Astrocyte of the cerebellum (primary cell): ENCODE results near the gene HBS1L.

Source experiments
- DNase-seq: peaks from one replicate; pipeline ENCODE4 v3.0.0-alpha.2; 2011; ENCODE audit warnings: low read depth
- H3K4me3 ChIP-seq: 2 replicates; pipeline ENCODE4 v1.5.1; 2011; ENCODE audit warnings: mild to moderate bottlenecking, low read depth, low read length, moderate library complexity
- in situ Hi-C: cut with HindIII; loops from 2 replicates; pipeline ENCODE4 v1.10.0; 2017; ENCODE audit warnings: low sequenced_read_pairs
- TF ChIP-seq, protein P1 (sequence below): IDR thresholded peaks from 2 replicates; pipeline ENCODE4 v1.5.1; 2012; ENCODE audit warnings: low read length, low read depth, moderate library complexity, mild to moderate bottlenecking; ENCODE audit errors: missing control alignments

The HBS1L gene

DNA sequence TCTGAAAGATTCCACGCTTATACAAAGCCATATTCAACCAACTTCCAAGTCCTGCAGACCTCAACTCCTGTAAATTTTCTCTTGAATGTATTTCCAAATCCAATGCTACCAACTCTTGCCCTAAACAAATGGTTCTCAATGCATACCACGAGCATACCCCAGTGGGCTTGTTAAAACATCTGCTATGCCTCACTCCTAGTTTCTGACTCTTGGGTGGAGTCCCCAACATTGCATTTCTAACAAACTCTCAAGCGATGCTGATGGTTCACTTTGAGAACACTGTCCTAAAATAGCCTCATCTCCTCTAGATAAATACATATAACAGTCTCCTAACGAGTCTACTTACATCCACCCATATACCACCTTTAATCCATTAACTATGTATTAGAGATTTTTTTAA lies 7.3 kb downstream of the HBS1L start:
- TF ChIP-seq, protein P1, sequence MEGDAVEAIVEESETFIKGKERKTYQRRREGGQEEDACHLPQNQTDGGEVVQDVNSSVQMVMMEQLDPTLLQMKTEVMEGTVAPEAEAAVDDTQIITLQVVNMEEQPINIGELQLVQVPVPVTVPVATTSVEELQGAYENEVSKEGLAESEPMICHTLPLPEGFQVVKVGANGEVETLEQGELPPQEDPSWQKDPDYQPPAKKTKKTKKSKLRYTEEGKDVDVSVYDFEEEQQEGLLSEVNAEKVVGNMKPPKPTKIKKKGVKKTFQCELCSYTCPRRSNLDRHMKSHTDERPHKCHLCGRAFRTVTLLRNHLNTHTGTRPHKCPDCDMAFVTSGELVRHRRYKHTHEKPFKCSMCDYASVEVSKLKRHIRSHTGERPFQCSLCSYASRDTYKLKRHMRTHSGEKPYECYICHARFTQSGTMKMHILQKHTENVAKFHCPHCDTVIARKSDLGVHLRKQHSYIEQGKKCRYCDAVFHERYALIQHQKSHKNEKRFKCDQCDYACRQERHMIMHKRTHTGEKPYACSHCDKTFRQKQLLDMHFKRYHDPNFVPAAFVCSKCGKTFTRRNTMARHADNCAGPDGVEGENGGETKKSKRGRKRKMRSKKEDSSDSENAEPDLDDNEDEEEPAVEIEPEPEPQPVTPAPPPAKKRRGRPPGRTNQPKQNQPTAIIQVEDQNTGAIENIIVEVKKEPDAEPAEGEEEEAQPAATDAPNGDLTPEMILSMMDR = no peak
- H3K4me3 ChIP-seq = no peak overlapping the region
- DNase-seq = no peak
- in situ Hi-C loops = no loop called here

DNA sequence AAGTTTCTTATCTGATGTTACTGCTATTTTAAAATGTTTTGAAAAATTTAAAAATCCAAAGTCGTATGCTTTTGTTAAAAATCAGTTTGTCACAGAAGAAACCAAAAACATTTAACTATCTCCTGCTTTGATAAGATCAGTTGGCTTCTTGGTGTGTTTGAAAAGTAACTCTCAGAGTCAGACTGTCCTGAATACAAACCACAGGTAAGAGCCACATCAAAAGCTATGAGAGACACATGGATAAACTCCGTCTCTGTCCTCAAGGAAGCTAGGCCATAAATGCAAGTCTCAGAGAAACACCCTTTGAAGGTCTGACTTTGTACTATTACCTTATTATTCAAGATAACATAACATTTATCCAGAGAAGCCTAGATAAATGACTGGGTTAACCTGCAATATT lies 7.7 kb downstream of the HBS1L start:
- in situ Hi-C loops = no loop called here
- DNase-seq = no peak
- no peak overlapping the region for H3K4me3 ChIP-seq
- TF ChIP-seq, protein P1 = no peak

DNA sequence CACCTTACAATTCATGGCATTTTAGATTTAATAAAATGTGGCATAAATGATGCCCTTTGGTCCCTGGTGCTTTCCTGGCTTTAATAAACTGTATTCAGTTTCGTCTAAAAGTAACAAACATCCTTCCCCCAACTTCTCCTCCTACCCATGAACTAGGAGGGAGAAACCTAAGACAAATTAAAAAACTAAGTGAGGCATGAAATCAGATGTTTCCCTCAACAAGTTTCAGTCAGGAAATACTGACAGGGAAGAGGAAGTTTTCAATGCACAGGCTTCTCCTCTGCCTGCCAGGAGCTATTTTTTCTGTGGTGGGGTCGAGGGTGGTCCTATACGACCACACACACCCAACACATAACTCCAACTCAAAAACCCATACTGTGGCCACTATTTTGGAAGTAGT lies 10.0 kb downstream of the HBS1L start:
- in situ Hi-C loops = no loop called here
- H3K4me3 ChIP-seq = no peak overlapping the region
- TF ChIP-seq, protein P1 = no peak
- DNase-seq = no peak

- no peak for DNase-seq
- in situ Hi-C loops = no loop called here
- TF ChIP-seq, protein P1 = no peak
- no peak overlapping the region for H3K4me3 ChIP-seq
These were observed 10.8 kb downstream of the HBS1L start for GRCh38 chr6:135043846-135044245.

DNA sequence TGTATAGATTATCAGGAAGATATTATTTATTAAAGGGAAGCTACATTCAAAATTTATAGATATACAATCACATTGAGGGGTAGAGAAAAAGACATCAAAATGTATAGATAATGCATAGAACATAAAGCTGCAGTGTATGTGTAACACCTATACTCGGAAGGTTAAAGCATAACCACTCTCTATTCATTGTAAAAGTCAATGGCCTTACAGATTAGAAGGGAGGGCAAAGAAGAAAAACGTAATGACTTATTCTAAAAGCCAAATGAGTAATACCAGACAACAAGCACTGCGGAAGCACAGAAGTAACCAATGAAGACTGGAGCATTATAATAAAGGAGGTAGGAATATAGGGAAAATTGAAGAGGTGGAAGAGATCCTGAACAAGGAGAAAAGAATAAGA lies 11.3 kb downstream of the HBS1L start:
- no peak overlapping the region for H3K4me3 ChIP-seq
- TF ChIP-seq, protein P1 = no peak
- in situ Hi-C loops = no loop called here
- DNase-seq = no peak

GRCh38 chr6:135038335-135038734 lies 16.3 kb downstream of the HBS1L start:
- no peak overlapping the region for H3K4me3 ChIP-seq
- no peak for DNase-seq
- in situ Hi-C loops = no loop called here
- TF ChIP-seq, protein P1 = no peak

DNA sequence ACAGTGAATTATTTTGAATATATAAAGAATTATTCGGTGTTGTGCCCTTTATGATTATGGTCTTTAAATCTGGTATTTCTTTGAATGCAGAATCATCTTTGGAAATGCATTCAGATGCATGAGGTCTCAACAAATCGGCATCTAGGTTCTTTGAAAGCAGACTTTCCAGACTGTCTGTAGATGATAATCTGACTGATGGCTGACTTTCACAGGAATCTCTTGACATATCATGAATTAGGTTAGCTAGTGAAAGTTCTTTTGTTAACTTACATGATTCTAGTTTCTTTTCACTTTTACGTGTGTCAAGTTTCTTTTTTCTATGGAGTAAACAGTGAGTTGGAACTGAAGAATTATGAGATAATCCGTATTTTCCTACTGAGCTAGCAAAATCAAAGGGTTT lies 17.1 kb downstream of the HBS1L start:
- no peak overlapping the region for H3K4me3 ChIP-seq
- in situ Hi-C loops = no loop called here
- DNase-seq = no peak
- TF ChIP-seq, protein P1 = no peak
